Kidney glomerular epithelial cell (primary cell): ENCODE results near the gene EPM2A.
A peak's percentile ranks its signal among the peaks of the same experiment; 100 is the strongest.
"Not testable (repeated sequence)": the region's sequence is repeated elsewhere in the genome, so short reads cannot be mapped to it uniquely, and the experiment has no call there.

Experiments used
- DNase-seq: peaks from one replicate; lab custom pipeline; 2025; lab: John Stamatoyannopoulos, UW

The EPM2A gene

DNA sequence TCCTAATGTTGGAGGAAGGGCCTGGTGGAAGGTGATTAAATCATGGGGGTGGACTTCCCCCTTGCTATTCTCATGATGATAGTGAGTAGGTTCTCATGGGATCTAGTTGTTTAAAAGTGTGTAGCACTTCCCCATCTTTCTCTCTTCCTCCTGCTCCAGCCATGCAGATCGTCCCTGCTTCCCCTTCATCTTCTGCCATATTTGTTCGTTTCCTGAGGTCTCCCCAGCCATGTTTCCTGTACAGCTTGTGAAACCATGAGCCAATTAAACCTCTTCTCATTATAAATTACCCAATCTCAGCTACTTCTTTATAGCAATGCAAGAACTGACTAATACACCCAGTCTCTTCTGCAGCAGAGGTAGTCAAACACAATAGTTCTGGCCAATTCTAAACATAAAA is 5.4 kb downstream of the EPM2A start:
- no peak for DNase-seq

DNA sequence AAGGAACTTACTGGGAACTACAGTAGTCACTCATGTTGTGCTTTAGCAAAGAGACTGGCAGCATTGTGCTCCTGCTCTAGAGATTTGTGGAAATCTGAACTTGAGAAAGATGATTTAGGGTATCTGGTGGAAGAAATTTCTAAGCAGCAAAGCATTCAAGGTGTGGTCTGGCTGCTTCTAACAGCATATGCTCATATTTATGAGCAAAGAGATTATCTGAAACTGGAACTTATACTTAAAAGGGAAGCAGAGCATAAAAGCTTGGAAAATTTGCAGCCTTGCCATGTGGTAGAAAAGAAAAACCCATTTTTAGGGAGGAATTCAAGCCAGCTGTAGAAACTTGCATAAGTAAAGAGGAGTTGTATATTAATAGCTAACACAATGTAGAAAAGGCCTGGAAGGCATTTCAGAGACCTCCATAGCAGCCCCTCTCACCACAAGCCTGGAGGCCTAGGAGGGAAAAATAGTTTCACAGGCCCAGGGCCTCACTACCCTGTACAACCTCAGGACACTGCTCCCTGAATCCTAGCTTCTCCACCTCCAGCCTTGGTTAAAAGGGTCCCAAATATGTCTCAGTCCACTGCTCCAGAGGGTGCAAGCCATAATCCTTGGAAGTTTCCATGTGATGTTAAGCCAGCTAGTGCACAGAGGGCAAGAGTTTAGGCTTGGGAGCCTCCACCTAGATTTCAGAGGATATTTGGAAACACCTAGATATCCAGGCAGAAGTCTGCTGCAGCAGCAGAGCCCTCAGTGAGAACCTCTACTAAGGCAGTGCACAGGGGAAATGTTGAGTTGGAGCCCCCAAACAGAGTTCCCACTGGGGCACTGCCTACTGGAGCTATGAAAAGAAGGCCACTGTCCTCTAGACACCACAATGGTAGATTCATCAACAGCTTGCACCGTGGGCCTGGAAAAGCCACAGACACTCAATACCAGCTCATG is 6.6 kb downstream of the EPM2A start:
- no peak for DNase-seq

GRCh38 chr6:145727817-145728388 is 7.4 kb downstream of the EPM2A start:
- no peak for DNase-seq

DNA sequence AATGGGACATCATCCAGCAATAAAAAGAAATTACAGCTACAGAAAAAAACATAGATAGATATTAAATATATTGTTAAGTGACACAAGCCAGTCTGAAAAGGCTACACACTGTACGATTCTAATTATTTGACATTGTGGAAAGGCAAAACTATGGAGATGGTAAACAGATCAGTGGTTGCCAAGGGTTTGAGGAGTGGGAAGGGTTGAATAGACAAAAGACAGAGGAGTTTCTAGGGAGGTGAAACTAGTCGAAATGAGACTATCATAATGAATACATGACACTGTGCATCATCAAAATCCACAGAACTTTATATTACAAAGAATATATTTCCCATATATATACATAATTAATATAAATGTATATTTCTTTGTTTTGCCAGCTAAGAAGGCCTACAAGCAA is 9.8 kb downstream of the EPM2A start:
- DNase-seq: no peak

GRCh38 chr6:145723646-145724045 is 11.7 kb downstream of the EPM2A start:
- DNase-seq: no peak

GRCh38 chr6:145722190-145722589 is 13.1 kb downstream of the EPM2A start:
- no peak for DNase-seq

- DNase-seq: no peak
These were observed 14.2 kb downstream of the EPM2A start for GRCh38 chr6:145721144-145721543.

DNA sequence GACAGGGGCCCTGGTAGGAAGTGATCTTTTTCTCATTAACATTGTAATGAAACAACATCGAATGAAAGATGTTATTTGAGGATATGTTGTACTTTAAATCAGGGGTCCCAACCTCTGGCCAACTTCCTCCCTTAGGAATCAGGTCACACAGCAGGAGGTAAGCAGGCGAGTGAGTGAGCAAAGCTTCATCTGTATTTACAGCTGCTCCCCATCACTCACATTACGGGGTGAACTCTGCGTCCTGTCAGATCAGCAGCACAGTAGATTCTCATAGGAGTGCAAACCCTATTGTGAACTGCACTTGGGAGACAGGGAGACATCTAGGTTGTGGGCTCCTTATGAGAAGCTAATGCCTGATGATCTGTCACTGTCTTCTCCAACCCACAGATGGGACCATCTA is 19.9 kb downstream of the EPM2A start:
- no peak for DNase-seq

GRCh38 chr6:145714731-145715130 is 20.6 kb downstream of the EPM2A start:
- no peak for DNase-seq

DNA sequence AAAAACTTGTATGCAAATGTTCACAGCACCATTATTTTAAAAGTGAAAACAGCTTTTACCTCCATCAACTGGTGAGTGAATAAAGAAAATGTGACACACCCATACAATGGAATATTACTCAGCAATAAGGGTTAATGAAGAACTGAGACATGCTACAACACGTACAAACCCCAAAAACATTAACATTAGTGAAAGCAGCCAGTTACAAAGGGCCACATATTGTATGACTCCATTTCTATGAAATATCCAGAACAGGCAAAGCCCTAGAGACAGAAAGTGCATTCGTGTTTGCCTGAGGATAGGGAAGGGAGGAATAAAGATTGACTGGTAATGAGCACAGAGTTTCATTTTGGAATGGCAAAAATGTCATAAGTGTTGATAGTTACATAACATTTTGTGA is 21.5 kb downstream of the EPM2A start:
- no peak for DNase-seq

- DNase-seq: no peak
These were observed 23.9 kb downstream of the EPM2A start for GRCh38 chr6:145711372-145711771.

DNA sequence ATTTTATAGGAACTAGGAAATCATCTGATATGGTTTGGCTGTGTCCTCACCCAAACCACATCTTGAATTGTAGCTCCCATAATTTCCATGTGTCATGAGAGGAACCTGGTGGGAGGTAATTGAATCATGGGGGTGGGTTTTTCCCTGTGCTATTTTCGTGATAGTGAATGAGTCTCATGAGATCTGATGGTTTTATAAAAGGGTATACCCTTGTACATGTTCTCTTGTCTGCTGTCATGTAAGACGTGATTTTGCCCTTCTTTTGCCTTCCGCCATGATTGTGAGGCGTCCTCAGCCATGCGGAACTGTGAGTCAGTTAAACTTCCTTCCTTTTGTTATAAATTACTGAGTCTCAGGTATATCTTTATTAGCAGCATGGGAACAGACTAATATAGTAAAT is 27.9 kb downstream of the EPM2A start:
- DNase-seq: no peak

DNA sequence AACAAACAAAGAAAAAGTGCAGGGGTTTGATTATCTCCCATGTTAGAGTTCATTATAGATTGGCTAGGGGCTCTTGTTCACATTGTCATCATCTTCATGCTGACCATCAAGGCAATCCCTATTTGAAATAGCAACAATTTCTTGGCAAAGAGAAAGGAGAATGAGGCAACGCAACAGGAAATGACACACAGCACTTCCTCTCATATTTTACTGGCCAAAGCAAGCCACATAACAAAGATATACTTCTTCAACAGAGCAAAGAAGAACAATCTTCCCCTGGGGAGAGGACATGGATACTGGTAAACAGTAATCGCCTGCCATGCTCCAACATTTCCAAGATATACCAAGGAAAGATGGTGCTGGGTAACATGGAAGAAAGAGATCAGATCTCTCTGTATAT is 29.8 kb downstream of the EPM2A start:
- DNase-seq: no peak

DNA sequence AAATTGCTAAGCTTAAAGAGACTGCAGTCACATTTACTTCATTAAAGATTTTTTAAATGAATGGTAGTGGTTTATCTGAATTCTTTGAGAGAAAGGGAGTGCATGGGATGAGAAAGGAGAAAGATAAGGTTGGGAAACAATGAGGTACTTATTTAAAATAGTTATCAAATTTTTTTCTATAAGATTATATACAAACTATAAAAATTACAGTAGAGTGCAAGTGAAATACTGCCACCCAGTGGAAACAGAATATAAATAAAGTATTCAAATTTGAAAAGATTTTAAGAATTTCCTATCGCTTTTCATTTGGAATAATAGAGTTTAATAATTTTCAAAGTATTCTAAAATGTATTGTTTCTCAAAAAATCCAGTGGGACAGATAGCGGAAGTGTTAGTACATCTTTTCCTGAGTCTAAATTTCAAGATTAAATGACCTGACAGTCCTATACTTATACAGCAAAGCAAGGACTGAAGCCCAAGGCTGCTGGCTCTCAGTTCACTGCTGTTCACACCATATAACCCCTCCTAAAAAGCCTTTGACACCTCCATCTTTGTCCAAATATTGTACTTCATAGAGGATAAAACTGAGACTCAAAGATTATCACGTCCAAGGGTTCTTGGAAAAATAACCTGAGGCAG is 31.1 kb downstream of the EPM2A start:
- DNase-seq: peak; percentile 9

DNA sequence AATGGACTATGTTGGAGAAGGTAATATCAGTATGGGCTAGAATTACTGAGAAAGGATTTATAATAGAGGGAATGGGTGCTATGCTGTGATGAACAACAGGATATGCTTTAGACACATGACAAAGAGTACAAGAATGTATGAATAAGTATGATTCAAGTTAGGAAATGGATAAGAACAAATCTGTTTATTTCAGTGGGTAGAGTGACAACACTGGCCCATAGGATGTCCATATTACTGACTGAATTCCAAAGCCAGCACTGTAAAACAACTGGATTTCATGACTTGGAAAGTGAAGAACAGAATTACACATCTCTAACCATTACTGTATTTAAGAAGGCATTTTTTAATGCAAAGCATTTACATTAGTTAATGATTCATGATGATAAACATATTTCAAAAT is 35.9 kb downstream of the EPM2A start:
- peak; percentile 70 for DNase-seq

DNA sequence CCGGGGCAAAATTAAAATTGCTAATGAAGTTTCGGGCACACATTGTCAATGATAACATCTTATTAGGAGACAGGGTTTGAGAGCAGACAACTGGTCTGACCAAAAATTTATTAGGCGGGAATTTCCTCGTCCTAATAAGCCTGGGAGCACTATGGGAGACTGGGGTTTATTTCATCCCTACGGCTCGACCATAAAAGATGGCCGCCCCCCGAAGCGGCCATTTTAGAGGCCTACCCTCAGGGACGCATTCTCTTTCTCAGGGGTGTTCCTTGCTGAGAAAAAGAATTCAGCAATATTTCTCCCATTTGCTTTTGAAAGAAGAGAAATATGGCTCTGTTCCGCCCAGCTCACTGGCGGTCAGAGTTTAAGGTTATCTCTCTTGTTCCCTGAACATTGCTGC is 37.9 kb downstream of the EPM2A start:
- not testable (repeated sequence) for DNase-seq

DNA sequence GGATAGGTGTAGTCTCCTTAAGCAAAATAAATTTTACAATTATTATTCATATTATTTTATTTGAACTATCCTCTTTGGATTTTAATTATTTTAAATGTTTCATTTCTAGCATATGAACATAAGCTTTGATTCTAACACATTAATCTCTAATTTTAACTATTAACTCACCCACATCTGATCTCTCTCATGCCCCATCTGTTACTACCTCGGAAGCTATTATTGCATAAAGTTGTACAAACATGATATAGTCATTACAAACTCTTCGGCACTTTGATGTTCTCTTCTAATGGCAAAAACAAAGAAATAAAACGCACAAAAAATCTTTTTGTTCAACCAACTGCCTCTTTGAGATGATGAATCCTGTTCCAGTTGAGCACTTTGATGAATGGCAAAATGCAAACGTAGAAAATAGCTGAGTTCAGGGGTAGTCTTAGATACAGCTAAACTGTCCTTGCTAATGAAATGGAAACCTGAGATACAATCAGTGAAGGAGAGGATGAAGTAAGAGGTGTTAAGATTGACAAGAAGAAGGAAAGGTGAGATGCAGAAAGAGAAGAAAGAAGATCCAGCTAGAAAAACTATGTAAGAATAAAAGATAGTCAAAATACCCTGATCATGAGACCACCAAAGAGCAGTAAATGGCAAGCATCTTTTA is 41.1 kb downstream of the EPM2A start:
- DNase-seq: no peak

- DNase-seq: no peak
These were observed 44.4 kb downstream of the EPM2A start for GRCh38 chr6:145690969-145691368.

GRCh38 chr6:145689529-145689928 is 45.8 kb downstream of the EPM2A start:
- no peak for DNase-seq

DNA sequence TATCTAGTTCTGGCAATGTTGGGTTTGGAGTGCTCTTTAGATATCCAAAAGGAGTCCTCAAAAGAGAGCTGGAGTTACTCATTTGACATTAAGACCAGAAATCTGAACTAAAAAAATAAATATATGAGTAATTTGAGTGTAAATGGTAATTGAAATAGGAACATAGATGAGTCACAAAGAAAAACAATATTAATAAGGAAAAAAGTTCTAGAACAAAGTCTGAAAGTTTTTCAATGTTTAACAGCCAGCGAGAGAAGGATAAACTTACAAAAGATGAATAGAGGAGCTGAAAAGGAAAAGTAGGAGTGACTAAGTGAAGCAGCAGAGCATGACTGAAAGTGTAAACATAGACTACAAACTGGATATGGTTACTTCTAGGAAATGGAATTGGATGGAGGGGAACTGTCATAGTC is 46.8 kb downstream of the EPM2A start:
- peak; percentile 77 for DNase-seq

DNA sequence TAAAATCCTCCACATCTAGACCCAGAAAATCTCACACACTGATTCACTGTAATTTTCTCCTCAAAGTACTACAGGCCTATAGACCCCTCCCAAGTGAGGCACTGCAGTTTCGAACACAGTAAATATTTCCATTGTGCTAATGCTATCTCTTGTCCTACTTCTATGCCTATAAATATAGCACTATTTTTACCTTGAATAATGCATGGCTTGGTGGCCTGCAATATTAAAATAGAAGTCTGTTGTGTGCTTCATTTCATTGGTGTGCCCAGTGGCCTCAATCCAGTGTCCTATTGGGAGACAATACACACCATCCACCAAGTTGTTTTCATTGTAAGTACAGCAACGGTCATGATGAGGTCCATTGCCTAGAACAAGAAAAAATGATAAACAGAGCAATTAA is 49.4 kb downstream of the EPM2A start:
- DNase-seq: no peak

- no peak for DNase-seq
These were observed 53.4 kb downstream of the EPM2A start for GRCh38 chr6:145681965-145682364.

DNA sequence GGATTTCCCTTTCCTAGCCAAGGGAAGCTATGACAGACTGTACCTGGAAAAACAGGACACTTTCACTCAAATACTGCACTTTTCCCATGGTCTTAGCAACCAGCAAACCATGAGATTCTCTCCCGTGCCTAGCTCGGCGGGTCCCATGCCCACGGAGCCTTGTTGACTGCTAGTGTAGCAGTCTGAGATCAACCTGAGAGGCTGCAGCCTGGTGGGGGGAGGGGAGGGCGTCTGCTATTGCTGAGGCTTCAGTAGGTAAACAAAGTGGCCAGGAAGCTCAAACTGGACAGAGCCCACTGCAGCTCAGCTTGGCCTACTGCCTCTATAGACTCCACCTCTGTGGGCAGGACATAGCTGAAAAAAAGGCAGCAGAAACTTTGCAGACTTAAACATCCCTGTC is 61.8 kb downstream of the EPM2A start:
- DNase-seq: no peak
